ENCODE data around the gene COL21A1. TPM values are rescaled to one million over a fixed set of nuclear protein-coding genes. Genes with fewer than 3 reads are reported as not detected.
A peak's percentile ranks its signal among the peaks of the same experiment; 100 is the strongest.

The COL21A1 gene
- total RNA-seq, 1 experiment from 2014 or later, result 49.0 TPM

GRCh38 chr6:56292505-56293181 lies 45.3 kb upstream of the COL21A1 start:
- no peaks in the 10 kb centered on the region for H3K27me3 ChIP-seq (replicated peaks; ENCODE audit: insufficient read depth, low read depth, low read length, poor library complexity)
- no peaks in the 10 kb centered on the region for H3K9me3 ChIP-seq (ENCODE audit: low read depth, low read length, poor library complexity, severe bottlenecking)
- CTCF ChIA-PET, result interaction anchor here (0.5 to 1.8 kb wide), 8 partner anchors 33 to 1016 kb away, joined by 3 to 11 read pairs (median 4); no protein-coding TSS in a partner anchor
- peaks cover 24% of the 10 kb centered on the region for H3K4me1 ChIP-seq (ENCODE audit: insufficient read depth, low read length, poor library complexity, severe bottlenecking)
- DNase-seq (ENCODE audit: low spot score), result peak; percentile 83
- H3K36me3 ChIP-seq (ENCODE audit: insufficient read depth, low read length, poor library complexity, severe bottlenecking), result no peaks in the 10 kb centered on the region
- no peak overlapping the region for H3K4me3 ChIP-seq (ENCODE audit: low read depth, low read length, poor library complexity, severe bottlenecking)
- TF ChIP-seq, protein P1, sequence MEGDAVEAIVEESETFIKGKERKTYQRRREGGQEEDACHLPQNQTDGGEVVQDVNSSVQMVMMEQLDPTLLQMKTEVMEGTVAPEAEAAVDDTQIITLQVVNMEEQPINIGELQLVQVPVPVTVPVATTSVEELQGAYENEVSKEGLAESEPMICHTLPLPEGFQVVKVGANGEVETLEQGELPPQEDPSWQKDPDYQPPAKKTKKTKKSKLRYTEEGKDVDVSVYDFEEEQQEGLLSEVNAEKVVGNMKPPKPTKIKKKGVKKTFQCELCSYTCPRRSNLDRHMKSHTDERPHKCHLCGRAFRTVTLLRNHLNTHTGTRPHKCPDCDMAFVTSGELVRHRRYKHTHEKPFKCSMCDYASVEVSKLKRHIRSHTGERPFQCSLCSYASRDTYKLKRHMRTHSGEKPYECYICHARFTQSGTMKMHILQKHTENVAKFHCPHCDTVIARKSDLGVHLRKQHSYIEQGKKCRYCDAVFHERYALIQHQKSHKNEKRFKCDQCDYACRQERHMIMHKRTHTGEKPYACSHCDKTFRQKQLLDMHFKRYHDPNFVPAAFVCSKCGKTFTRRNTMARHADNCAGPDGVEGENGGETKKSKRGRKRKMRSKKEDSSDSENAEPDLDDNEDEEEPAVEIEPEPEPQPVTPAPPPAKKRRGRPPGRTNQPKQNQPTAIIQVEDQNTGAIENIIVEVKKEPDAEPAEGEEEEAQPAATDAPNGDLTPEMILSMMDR (conservative IDR thresholded peaks at IDR 0.05; ENCODE audit: low read depth, low read length), result peak; percentile 82
- no peak for TF ChIP-seq EZH2 (IDR thresholded peaks at IDR 0.05; ENCODE audit: borderline replicate concordance, low read depth, low read length, poor library complexity, severe bottlenecking)
- BruUV-seq (replicated peaks), result no TSS peak
- intact Hi-C loops (cut with micrococcal nuclease; ENCODE audit: unreplicated experiment), result loop anchor here (1.0 to 10.0 kb wide), 5 partner anchors 312 to 1016 kb away; no protein-coding TSS in a partner anchor
- POLR2A ChIA-PET (ENCODE audit: low non-redundant PET), result interaction anchor here (0.7 kb wide), 1 partner anchor 101 kb away, joined by 3 read pairs; no protein-coding TSS in a partner anchor
- H3K27ac ChIP-seq (ENCODE audit: low read depth, low read length, poor library complexity, severe bottlenecking), result no peak overlapping the region

- peaks cover 24% of the 10 kb centered on the region for H3K4me1 ChIP-seq (ENCODE audit: insufficient read depth, low read length, poor library complexity, severe bottlenecking)
- DNase-seq (ENCODE audit: low spot score), result peak; percentile 26
- H3K4me3 ChIP-seq (ENCODE audit: low read depth, low read length, poor library complexity, severe bottlenecking), result no peak overlapping the region
- no peak overlapping the region for H3K27ac ChIP-seq (ENCODE audit: low read depth, low read length, poor library complexity, severe bottlenecking)
- H3K9me3 ChIP-seq (ENCODE audit: low read depth, low read length, poor library complexity, severe bottlenecking), result no peaks in the 10 kb centered on the region
- H3K27me3 ChIP-seq (replicated peaks; ENCODE audit: insufficient read depth, low read depth, low read length, poor library complexity), result no peaks in the 10 kb centered on the region
- H3K36me3 ChIP-seq (ENCODE audit: insufficient read depth, low read length, poor library complexity, severe bottlenecking), result no peaks in the 10 kb centered on the region
- TF ChIP-seq, protein P1 (conservative IDR thresholded peaks at IDR 0.05; ENCODE audit: low read depth, low read length), result no peak
- TF ChIP-seq EZH2 (IDR thresholded peaks at IDR 0.05; ENCODE audit: borderline replicate concordance, low read depth, low read length, poor library complexity, severe bottlenecking), result no peak
- intact Hi-C loops (cut with micrococcal nuclease; ENCODE audit: unreplicated experiment), result loop anchor here (5.0 to 10.0 kb wide), 2 partner anchors 407 to 999 kb away; no protein-coding TSS in a partner anchor
- ChIA-PET POLR2A (ENCODE audit: low non-redundant PET) (no interaction called here), CTCF (interaction anchor here (0.5 to 1.2 kb wide), 5 partner anchors 309 to 846 kb away, joined by 3 to 8 read pairs (median 4); no protein-coding TSS in a partner anchor)
- no TSS peak for BruUV-seq (replicated peaks)
These were observed 44.0 kb upstream of the COL21A1 start for GRCh38 chr6:56291302-56291917.

GRCh38 chr6:56289721-56290120 lies 42.3 kb upstream of the COL21A1 start:
- TF ChIP-seq, protein P1 (conservative IDR thresholded peaks at IDR 0.05; ENCODE audit: low read depth, low read length), result no peak
- no peak for TF ChIP-seq EZH2 (IDR thresholded peaks at IDR 0.05; ENCODE audit: borderline replicate concordance, low read depth, low read length, poor library complexity, severe bottlenecking)
- Histone ChIP-seq H3K36me3 (ENCODE audit: insufficient read depth, low read length, poor library complexity, severe bottlenecking) (no peaks in the 10 kb centered on the region), H3K4me3 (ENCODE audit: low read depth, low read length, poor library complexity, severe bottlenecking) (no peak overlapping the region), H3K4me1 (ENCODE audit: insufficient read depth, low read length, poor library complexity, severe bottlenecking) (peaks cover 35% of the 10 kb centered on the region), H3K27me3 (replicated peaks; ENCODE audit: insufficient read depth, low read depth, low read length, poor library complexity) (no peaks in the 10 kb centered on the region), H3K9me3 (ENCODE audit: low read depth, low read length, poor library complexity, severe bottlenecking) (no peaks in the 10 kb centered on the region), H3K27ac (ENCODE audit: low read depth, low read length, poor library complexity, severe bottlenecking) (no peak overlapping the region)
- CTCF ChIA-PET, result interaction anchor here (1.0 kb wide), 1 partner anchor 311 kb away, joined by 3 read pairs; no protein-coding TSS in a partner anchor
- intact Hi-C loops (cut with micrococcal nuclease; ENCODE audit: unreplicated experiment), result loop anchor here (5.0 to 10.0 kb wide), 2 partner anchors 405 to 997 kb away; no protein-coding TSS in a partner anchor
- DNase-seq (ENCODE audit: low spot score), result no peak
- POLR2A ChIA-PET (ENCODE audit: low non-redundant PET), result interaction anchor here (0.7 kb wide), 1 partner anchor 1192 kb away, joined by 3 read pairs; no protein-coding TSS in a partner anchor
- BruUV-seq (replicated peaks), result no TSS peak

Measured in A673 (cell line).